Gastrocnemius medialis (tissue), 4 donors: Measurements from ENCODE around the gene KRT17. TPM values are rescaled to one million over a fixed set of nuclear protein-coding genes. Genes with fewer than 3 reads are reported as not detected.

Source experiments
- ATAC-seq, 2 donors: fragments of 150-250 bp; one replicate each; pipeline ENCODE4 v1.9.1; 2016
- DNase-seq, 2 donors: peaks; one replicate each; pipeline ENCODE4 v3.0.0-alpha.2; 2019
- H3K27ac ChIP-seq, 4 donors: fragments of 200-600 bp; sonication (generic); 1 replicate in 1 of 4; 2 replicates in 3 of 4; pipeline ENCODE4 v1.5.1; 2016 to 2018; ENCODE audit warnings: mild to moderate bottlenecking in 2 of 4, moderate library complexity in 1 of 4
- H3K27me3 ChIP-seq, 3 donors: fragments of 200-600 bp; sonication (generic) in 2 of 3; 1 replicate in 1 of 3; 2 replicates in 2 of 3; pipeline versions ENCODE4 v1.5.1 to v1.6.0; 2016 to 2019; ENCODE audit warnings: mild to moderate bottlenecking in 1 of 3, moderate library complexity in 1 of 3
- H3K36me3 ChIP-seq, 2 donors: fragments of 200-600 bp; sonication (generic) in 1 of 2; one replicate each; pipeline ENCODE4 v1.5.1; 2017 to 2018
- H3K4me1 ChIP-seq, 2 donors: fragments of 200-600 bp; sonication (generic) in 1 of 2; one replicate each; pipeline ENCODE4 v1.5.1; 2016 to 2017; ENCODE audit warnings: mild to moderate bottlenecking in 2 of 2
- H3K4me3 ChIP-seq, 4 donors: fragments of 200-600 bp; sonication (generic) in 3 of 4; 1 replicate in 1 of 4; 2 replicates in 3 of 4; pipeline ENCODE4 v1.5.1; 2016 to 2019; ENCODE audit warnings: mild to moderate bottlenecking in 2 of 4
- H3K9me3 ChIP-seq, 3 donors: fragments of 200-600 bp; sonication (generic) in 2 of 3; 1 replicate in 1 of 3; 2 replicates in 2 of 3; pipeline ENCODE4 v1.5.1; 2016 to 2019
- CTCF ChIP-seq, 5 experiments: fragments of 450-650 bp in 3 of 5; fragments of 200-600 bp in 2 of 5; sonication (generic) in 2 of 5; IDR thresholded peaks in 4 of 5; conservative IDR thresholded peaks in 1 of 5; 1 replicate in 4 of 5; 2 replicates in 1 of 5; pipeline ENCODE4 v1.5.1; 2016 to 2019; ENCODE audit warnings: antibody characterized with exemption in 5 of 5, mild to moderate bottlenecking in 3 of 5, moderate library complexity in 3 of 5
- POLR2A ChIP-seq, 2 donors: fragments of 450-650 bp; IDR thresholded peaks; one replicate each; pipeline ENCODE4 v1.6.1; 2017; ENCODE audit warnings: antibody characterized with exemption in 2 of 2, mild to moderate bottlenecking in 2 of 2, moderate library complexity in 2 of 2
- in situ Hi-C, 4 donors: fragments of 200-750 bp; cut with MboI; loops; one replicate each; pipeline versions ENCODE4 v1.15.0 to v1.8.0; 2017; ENCODE audit warnings: low sequenced_read_pairs in 4 of 4
- intact Hi-C: fragments of 100-400 bp; cut with DNase I; formaldehyde crosslinking; loops from one replicate; pipeline ENCODE4 v1.15.1; 2023; ENCODE audit warnings: low total_unique reads
- total RNA-seq, 4 donors: library from RNA; depleted of rRNA; stranded (reverse); fragments of >200 nt; gene quantifications; one replicate each; pipeline versions ENCODE4 v1.1.0 to v1.2.3, GENCODE V29; 2016

The KRT17 gene
- total RNA-seq, 4 donors from 2014 or later, result not detected

- DNase-seq, result no peak
Observed at GRCh38 chr17:41663451-41664171, 39.2 kb upstream of the KRT17 start.

DNA sequence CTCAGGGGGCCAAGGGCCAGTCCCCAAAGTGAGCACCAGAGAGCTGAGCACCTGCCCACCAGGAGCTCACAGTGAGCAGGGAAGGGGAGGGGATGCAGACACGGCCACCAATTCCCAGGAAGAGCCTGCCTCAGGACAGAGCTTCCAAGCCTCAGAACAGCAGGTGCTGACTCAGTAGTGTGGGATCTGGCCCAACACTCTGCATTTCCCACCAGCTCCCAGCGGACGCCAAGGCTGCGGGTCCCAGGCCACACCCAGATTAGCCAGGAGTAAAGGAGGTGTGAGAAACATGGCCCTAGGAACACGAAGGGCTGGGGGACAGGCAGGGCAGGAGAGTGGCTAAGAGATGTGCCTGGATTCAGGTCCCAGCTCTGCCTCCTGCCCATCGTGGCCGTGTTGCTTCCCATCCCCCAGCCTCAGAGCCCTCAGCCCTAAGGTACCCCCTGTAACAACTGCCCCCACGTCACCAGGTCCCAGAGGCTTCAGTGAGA, 35.9 kb upstream of the KRT17 start:
- Histone ChIP-seq H3K4me3 (no peak overlapping the region), H3K4me1 (peaks cover 0 to under 1% of the 10 kb centered on the region in 2 donors), H3K36me3 (no peaks in the 10 kb centered on the region), H3K9me3 (no peaks in the 10 kb centered on the region), H3K27ac (no peak overlapping the region), H3K27me3 (no peaks in the 10 kb centered on the region)
- DNase-seq (no peak), ATAC-seq (no peak)
- in situ Hi-C loops (loop anchor here (5.0 to 25.0 kb wide), 7 partner anchors 105 to 1048 kb away; partner anchors contain the start of gene KRT10 (in 1 of the 4)), intact Hi-C loops (no loop called here)
- no peak for TF ChIP-seq CTCF (IDR thresholded peaks at IDR 0.05 in 4 of 5, conservative IDR thresholded peaks at IDR 0.05 in 1 of 5)

More at GRCh38 chr17:41663451-41664171, 39.2 kb upstream of the KRT17 start:
- TF ChIP-seq POLR2A (IDR thresholded peaks at IDR 0.05), result no peak
- TF ChIP-seq CTCF (IDR thresholded peaks at IDR 0.05 in 4 of 5, conservative IDR thresholded peaks at IDR 0.05 in 1 of 5), result no peak
- Histone ChIP-seq H3K36me3 (no peaks in the 10 kb centered on the region), H3K9me3 (no peaks in the 10 kb centered on the region), H3K4me3 (no peak overlapping the region), H3K4me1 (peaks cover 0 to 21% of the 10 kb centered on the region in 2 donors), H3K27ac (no peak overlapping the region), H3K27me3 (no peaks in the 10 kb centered on the region)
- no peak for ATAC-seq
- in situ Hi-C loops (loop anchor here (5.0 to 25.0 kb wide), 7 partner anchors 109 to 1051 kb away; partner anchors contain the start of gene KRT10 (in 1 of the 4)), intact Hi-C loops (no loop called here)

- ATAC-seq (no peak), DNase-seq (no peak)
- no peak overlapping the region for H3K27ac ChIP-seq
- intact Hi-C loops (no loop called here), in situ Hi-C loops (loop anchor here (5.0 to 25.0 kb wide), 7 partner anchors 105 to 1047 kb away; partner anchors contain the start of gene KRT10 (in 1 of the 4))
- H3K9me3 ChIP-seq, result no peaks in the 10 kb centered on the region
- H3K27me3 ChIP-seq, result no peaks in the 10 kb centered on the region
- no peak overlapping the region for H3K4me3 ChIP-seq
- H3K36me3 ChIP-seq, result no peaks in the 10 kb centered on the region
- no peak for TF ChIP-seq POLR2A (IDR thresholded peaks at IDR 0.05)
- no peak for TF ChIP-seq CTCF (IDR thresholded peaks at IDR 0.05 in 4 of 5, conservative IDR thresholded peaks at IDR 0.05 in 1 of 5)
- no peaks in the 10 kb centered on the region for H3K4me1 ChIP-seq
Observed at GRCh38 chr17:41659427-41660212, 35.2 kb upstream of the KRT17 start.

GRCh38 chr17:41658846-41659245, 34.5 kb upstream of the KRT17 start:
- in situ Hi-C loops, result loop anchor here in 2 of 4 donors (25.0 kb wide), 2 partner anchors 847 to 1047 kb away; partner anchors contain the start of gene KRT10 (in 1 of the 2)
- ATAC-seq, result no peak
- no peak overlapping the region for H3K4me3 ChIP-seq

More at GRCh38 chr17:41658846-41659245, 34.5 kb upstream of the KRT17 start:
- no peaks in the 10 kb centered on the region for H3K9me3 ChIP-seq
- no peaks in the 10 kb centered on the region for H3K27me3 ChIP-seq
- H3K27ac ChIP-seq, result no peak overlapping the region
- intact Hi-C loops, result no loop called here
- H3K4me1 ChIP-seq, result no peaks in the 10 kb centered on the region
- no peak for DNase-seq
- TF ChIP-seq POLR2A (IDR thresholded peaks at IDR 0.05), result no peak
- no peak for TF ChIP-seq CTCF (IDR thresholded peaks at IDR 0.05 in 4 of 5, conservative IDR thresholded peaks at IDR 0.05 in 1 of 5)
- H3K36me3 ChIP-seq, result no peaks in the 10 kb centered on the region
